OCI-M1 (cell line): ENCODE measurements around the gene MFSD2A.
"Not testable (repeated sequence)": the region's sequence is repeated elsewhere in the genome, so short reads cannot be mapped to it uniquely, and the experiment has no call there.

Source experiments
- DNase-seq: peaks from one replicate; lab custom pipeline; 2025; lab: John Stamatoyannopoulos, UW

MFSD2A gene

GRCh38 chr1:40003156-40004093 lies 48.5 kb downstream of the MFSD2A start:
- no peak for DNase-seq

DNA sequence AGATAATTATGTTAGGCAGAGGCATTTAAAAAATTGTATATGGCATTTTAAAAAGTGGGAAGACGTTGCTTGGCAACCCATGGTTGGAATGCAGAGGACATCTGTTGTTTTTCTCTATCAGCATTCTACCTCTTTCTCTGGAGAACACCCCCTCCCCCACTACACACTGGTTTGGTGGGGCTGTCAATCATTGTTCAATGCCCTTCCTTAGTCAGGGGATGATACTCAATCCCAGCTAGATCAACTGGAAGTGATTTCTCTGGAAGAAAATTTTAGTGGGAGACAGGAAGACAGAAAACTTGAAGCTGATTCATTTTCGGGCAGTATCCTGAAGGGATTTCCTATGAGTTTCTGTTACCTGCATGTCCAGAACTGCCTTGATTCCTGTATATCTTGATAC lies 49.9 kb downstream of the MFSD2A start:
- no peak for DNase-seq

DNA sequence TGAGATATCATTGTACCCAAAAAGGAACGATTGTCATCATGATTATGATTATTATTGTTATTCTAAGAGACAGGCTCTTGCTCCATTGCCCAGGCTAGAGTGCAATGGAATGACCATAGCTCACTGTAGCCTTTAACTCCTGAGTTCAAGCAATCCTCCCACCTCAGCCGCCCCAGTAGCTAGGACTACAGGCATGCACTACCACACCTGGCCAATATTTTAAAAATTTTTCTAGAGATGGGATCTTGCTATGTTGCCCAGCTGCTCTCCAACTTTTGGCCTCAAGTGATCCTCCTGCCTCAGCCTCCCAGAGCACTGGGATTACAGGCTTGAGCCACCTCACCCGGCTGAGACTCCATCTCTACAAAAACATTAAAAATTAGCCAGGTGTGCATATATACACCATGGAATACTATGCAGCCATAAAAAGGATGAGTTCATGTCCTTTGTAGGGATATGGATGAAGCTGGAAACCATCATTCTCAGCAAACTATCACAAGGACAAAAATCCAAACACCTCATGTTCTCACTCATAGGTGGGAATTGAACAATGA lies 52.6 kb downstream of the MFSD2A start:
- not testable (repeated sequence) for DNase-seq

DNA sequence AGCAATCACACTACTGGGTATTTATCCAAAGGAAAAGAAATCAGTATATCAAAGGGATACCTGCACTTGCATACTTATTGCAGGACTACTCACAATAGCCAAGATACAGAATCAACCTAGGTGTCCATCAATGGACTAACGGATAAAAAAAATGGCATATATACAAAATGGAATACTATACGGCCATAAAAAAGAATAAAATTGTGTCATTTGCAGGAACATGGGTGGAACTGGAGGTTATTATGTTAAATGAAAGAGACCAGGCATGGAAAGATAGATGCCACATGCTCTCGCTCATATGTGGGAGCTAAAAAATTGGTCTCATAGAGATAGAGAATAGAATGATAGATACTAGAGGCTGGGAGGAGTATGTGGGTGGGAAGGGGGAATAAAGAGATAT lies 56.3 kb downstream of the MFSD2A start:
- DNase-seq: no peak

DNA sequence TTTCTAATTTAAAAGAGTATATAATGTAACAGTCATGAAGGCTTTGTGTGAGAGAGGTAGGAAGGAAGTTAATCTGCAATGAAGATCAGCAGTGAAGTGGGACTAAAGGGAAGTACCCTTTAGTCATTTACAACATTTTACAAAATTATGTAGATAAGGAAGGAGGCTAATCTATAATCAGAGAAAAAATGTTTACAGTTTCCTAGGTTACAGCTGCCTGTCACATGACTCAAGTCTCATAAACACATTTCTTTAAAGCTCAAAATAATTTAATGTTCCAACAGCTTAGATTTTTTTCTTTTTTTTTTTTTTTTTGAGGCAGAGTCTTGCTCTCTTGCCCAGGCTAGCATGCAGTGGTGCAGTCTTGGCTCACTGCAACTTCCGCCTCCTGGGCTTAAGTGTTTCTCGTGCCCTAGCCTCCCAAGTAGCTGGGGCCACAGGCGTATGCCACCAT lies 59.3 kb downstream of the MFSD2A start:
- DNase-seq: peak; percentile 34

DNA sequence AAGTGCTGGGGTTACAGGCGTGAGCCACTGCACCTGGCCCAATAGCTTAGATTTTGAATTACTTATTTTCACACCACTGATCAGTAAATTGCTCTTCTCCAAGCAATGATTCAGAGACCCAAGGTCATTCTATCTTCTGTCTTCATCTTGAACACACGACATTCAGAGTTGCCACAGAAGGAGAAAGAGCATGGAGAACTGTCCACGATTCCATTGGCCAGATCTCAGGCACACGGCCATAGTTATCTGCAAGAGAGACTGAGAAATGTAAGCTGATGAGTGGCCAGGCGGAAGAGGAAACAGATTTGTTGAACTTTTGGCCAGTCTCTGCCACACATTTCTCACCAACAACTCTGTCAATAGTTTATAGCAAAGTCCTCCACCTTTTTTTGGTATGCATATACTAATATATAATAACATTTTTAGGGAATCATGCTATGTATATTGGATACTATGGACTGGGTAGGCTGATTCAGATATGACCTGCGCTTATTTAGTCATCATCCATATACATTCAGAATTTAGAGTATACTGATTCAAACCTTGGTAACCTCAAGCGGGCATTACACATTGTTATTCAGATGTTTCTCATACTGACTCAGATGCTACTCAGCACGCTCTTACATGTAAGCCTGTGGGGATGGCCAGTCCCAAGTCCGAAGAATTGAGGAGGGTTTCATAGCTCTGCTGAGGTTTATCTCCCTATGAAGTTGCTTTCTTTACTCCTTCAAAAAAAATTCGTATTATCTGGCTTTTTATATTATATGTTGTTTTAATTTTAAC lies 60.1 kb downstream of the MFSD2A start:
- DNase-seq: no peak

- DNase-seq: no peak
Measured at GRCh38 chr1:40017951-40018575, 63.1 kb downstream of the MFSD2A start.
